ENCODE data around the gene ZNF594.

- no peak for TF ChIP-seq EZH2 (IDR thresholded peaks at IDR 0.05; ENCODE audit: insufficient read depth, poor library complexity, severe bottlenecking)
- no peak for TF ChIP-seq EZH2phosphoT487 (IDR thresholded peaks at IDR 0.05; ENCODE audit: insufficient read depth, low read depth)
These were observed 12.7 kb downstream of the ZNF594 start for GRCh38 chr17:5179003-5179402.

All from GM23248 (cell line).